HFFc6 (cell line): ENCODE measurements around the gene CERS3. TPM values are rescaled to one million over a fixed set of nuclear protein-coding genes. Genes with fewer than 3 reads are reported as not detected.
"Not testable (repeated sequence)": the region's sequence is repeated elsewhere in the genome, so short reads cannot be mapped to it uniquely, and the experiment has no call there.

Experiments
- DNase-seq: peaks from one replicate; pipeline ENCODE4 v3.0.0-alpha.2; 2018
- H3K27ac Mint-ChIP-seq: 2 replicates; pipeline ENCODE4 v1.8.0; 2020; ENCODE audit warnings: mild to moderate bottlenecking, mixed read lengths
- H3K27me3 Mint-ChIP-seq: 2 replicates; pipeline ENCODE4 v1.8.0; 2021; ENCODE audit warnings: mild to moderate bottlenecking, moderate library complexity, mixed read lengths; ENCODE audit not compliant: insufficient read depth
- H3K36me3 Mint-ChIP-seq: 2 replicates; pipeline ENCODE4 v1.8.0; 2021; ENCODE audit warnings: low read depth, mixed read lengths
- H3K4me1 Mint-ChIP-seq: 2 replicates; pipeline ENCODE4 v1.8.0; 2020; ENCODE audit warnings: low read depth, mixed read lengths
- H3K4me3 Mint-ChIP-seq: 2 replicates; pipeline ENCODE4 v1.8.0; 2020; ENCODE audit warnings: mild to moderate bottlenecking, moderate library complexity, mixed read lengths
- H3K9me3 Mint-ChIP-seq: 2 replicates; pipeline ENCODE4 v1.8.0; 2020; ENCODE audit warnings: mild to moderate bottlenecking, mixed read lengths
- total RNA-seq, 6 experiments: library from RNA; stranded (reverse); fragmentation: NEBNext Ultra II Directional; extraction: Animal tissue kit (Norgen Biotek cat#: 25700); gene quantifications; 2 replicates in 1 of 6; 3 replicates in 5 of 6; pipeline ENCODE4 v1.2.3, GENCODE V29; 2021
- TF ChIP-seq, protein P1 (sequence below): fragments of 200-600 bp; sonication (generic); IDR thresholded peaks from 2 replicates; pipeline ENCODE4 v1.5.0; 2021; ENCODE audit warnings: antibody characterized with exemption, mild to moderate bottlenecking

The CERS3 gene
- total RNA-seq, 6 experiments from 2014 or later: not detected

DNA sequence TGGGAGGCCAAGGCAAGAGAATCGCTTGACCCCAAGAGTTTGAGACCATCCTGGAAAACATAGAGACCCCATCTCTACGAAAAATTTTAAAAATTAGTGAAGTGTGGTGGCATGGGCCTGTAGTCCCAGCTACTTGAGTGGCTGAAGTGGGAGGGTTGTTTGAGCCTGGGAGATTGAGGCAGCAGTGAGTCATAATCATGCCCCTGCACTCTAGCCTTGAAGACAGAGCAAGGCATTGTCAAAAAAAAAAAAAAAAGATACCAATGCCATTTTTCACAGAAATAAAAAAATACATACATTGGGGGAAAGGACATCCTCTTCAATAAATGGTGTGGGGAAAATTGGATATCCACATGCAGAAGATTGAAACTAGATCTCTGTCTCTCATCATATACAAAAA lies 74.6 kb downstream of the CERS3 start:
- Mint-ChIP-seq H3K36me3 (peaks cover 10% of the 10 kb centered on the region), H3K27ac (no peak overlapping the region), H3K27me3 (no peaks in the 10 kb centered on the region; the same call in 1 of the 2 replicates), H3K4me1 (no peaks in the 10 kb centered on the region), H3K4me3 (no peak overlapping the region), H3K9me3 (peaks cover 61% of the 10 kb centered on the region)
- TF ChIP-seq, protein P1, sequence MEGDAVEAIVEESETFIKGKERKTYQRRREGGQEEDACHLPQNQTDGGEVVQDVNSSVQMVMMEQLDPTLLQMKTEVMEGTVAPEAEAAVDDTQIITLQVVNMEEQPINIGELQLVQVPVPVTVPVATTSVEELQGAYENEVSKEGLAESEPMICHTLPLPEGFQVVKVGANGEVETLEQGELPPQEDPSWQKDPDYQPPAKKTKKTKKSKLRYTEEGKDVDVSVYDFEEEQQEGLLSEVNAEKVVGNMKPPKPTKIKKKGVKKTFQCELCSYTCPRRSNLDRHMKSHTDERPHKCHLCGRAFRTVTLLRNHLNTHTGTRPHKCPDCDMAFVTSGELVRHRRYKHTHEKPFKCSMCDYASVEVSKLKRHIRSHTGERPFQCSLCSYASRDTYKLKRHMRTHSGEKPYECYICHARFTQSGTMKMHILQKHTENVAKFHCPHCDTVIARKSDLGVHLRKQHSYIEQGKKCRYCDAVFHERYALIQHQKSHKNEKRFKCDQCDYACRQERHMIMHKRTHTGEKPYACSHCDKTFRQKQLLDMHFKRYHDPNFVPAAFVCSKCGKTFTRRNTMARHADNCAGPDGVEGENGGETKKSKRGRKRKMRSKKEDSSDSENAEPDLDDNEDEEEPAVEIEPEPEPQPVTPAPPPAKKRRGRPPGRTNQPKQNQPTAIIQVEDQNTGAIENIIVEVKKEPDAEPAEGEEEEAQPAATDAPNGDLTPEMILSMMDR: no peak
- DNase-seq: no peak

GRCh38 chr15:100448481-100448880 lies 80.3 kb downstream of the CERS3 start:
- peaks cover 65% of the 10 kb centered on the region for H3K9me3 Mint-ChIP-seq
- H3K4me3 Mint-ChIP-seq: no peak overlapping the region
- peaks cover 14% of the 10 kb centered on the region for H3K36me3 Mint-ChIP-seq
- H3K27me3 Mint-ChIP-seq: no peaks in the 10 kb centered on the region; the same call in 1 of the 2 replicates
- TF ChIP-seq, protein P1: no peak
- H3K4me1 Mint-ChIP-seq: no peaks in the 10 kb centered on the region
- no peak for DNase-seq
- no peak overlapping the region for H3K27ac Mint-ChIP-seq

DNA sequence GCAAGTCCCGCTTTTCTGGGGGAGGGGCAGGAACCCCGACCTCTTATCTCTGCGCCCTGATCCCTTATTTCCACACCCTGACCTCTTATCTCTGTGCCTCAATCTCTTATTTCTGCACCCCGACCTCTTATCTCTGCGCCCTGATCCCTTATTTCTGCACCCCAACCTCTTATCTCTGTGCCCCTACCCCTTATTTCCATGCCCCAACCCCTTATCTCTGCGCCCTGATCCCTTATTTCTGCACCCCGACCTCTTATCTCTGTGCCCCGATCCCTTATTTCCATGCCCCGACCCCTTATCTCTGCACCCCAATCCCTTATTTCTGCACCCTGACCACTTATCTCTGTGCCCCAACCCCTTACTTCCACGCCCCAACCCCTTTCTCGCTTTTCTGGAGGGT lies 87.7 kb downstream of the CERS3 start:
- Mint-ChIP-seq H3K36me3 (peaks cover 17% of the 10 kb centered on the region), H3K9me3 (peaks cover 53% of the 10 kb centered on the region)
- H3K27ac Mint-ChIP-seq, DNase-seq, H3K4me3 Mint-ChIP-seq, H3K4me1 Mint-ChIP-seq, H3K27me3 Mint-ChIP-seq: not testable (repeated sequence)

GRCh38 chr15:100439514-100439913 lies 89.2 kb downstream of the CERS3 start:
- Mint-ChIP-seq H3K36me3 (peaks cover 16% of the 10 kb centered on the region), H3K4me3 (no peak overlapping the region), H3K27me3 (peaks cover 7% of the 10 kb centered on the region), H3K4me1 (no peaks in the 10 kb centered on the region), H3K9me3 (peaks cover 59% of the 10 kb centered on the region), H3K27ac (no peak overlapping the region)
- no peak for DNase-seq
- TF ChIP-seq, protein P1: no peak

DNA sequence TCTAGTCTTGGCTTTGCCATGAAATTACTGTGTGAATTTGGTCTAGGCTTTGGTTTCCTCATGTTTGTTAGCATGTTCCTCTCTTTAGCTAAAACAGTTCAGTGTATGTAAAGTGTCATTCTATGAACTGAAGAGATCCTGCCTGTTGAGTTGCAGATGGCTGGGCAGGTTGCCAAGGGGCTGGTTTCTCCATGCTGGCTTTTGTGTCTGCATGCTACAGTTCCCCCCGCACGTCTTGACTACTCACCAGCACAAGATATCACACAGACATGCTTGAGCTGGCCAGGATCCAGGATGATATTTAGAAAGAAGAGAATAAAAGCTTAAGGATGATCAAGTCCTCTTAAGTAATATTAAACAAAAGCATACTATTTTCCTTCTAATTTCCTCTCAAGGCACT lies 90.2 kb downstream of the CERS3 start:
- H3K27ac Mint-ChIP-seq: no peak overlapping the region

DNA sequence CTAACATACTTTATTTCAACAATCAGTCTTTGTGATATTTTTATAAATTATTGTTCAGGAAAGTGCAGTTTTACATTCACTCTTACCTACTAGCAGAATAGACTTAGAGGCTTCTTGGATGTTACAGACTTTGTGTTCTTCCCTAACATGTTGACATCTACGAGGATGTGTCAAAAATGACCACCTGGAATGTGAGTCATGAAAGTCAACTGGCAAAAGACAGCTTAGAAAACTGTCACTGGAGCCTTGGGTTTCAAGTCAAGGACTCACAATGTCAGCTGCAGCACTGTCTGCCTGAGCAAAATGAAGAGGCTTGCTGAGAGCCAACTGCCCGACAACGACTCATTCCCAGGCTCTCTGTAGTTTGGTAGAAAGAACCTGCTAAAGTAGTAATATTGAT lies 91.5 kb downstream of the CERS3 start:
- peaks cover 9% of the 10 kb centered on the region; the same call in 1 of the 2 replicates for H3K36me3 Mint-ChIP-seq
- H3K27me3 Mint-ChIP-seq: peaks cover 7% of the 10 kb centered on the region
- no peaks in the 10 kb centered on the region for H3K4me1 Mint-ChIP-seq
- TF ChIP-seq, protein P1: no peak
- no peak overlapping the region for H3K4me3 Mint-ChIP-seq
- no peak overlapping the region for H3K27ac Mint-ChIP-seq
- peaks cover 67% of the 10 kb centered on the region for H3K9me3 Mint-ChIP-seq
- no peak for DNase-seq

More for the DNA sequence above, 90.2 kb downstream of the CERS3 start:
- Mint-ChIP-seq H3K9me3 (peaks cover 60% of the 10 kb centered on the region), H3K36me3 (peaks cover 9% of the 10 kb centered on the region; the same call in 1 of the 2 replicates), H3K4me1 (no peaks in the 10 kb centered on the region), H3K27me3 (peaks cover 7% of the 10 kb centered on the region), H3K4me3 (no peak overlapping the region)
- TF ChIP-seq, protein P1: no peak
- DNase-seq: no peak
